ENCODE data around the gene PPP4R1. TPM values are rescaled to one million over a fixed set of nuclear protein-coding genes. Genes with fewer than 3 reads are reported as not detected.

Gene PPP4R1
- total RNA-seq, 1 experiment from 2014 or later, result 66.7 TPM

GRCh38 chr18:9535430-9535991 lies 78.8 kb downstream of the PPP4R1 start:
- Histone ChIP-seq H2AFZ (ENCODE audit: low read depth, low read length, poor library complexity, severe bottlenecking) (no peak overlapping the region), H3K4me3 (replicated peaks in 1 of 2; ENCODE audit: low read depth in 1 of 2, low read length in 2 of 2) (no peak overlapping the region), H3K79me2 (ENCODE audit: insufficient read depth, low read length) (no peaks in the 10 kb centered on the region), H3K9me3 (ENCODE audit: control insufficient read depth in 1 of 2, insufficient read depth in 1 of 2, low read depth in 1 of 2, low read length in 2 of 2) (no peaks in the 10 kb centered on the region), H3K36me3 (ENCODE audit: control insufficient read depth in 1 of 2, insufficient read depth in 2 of 2, low read length in 2 of 2) (peaks cover 9 to 19% of the 10 kb centered on the region in 2 experiments), H4K20me1 (ENCODE audit: insufficient read depth) (no peaks in the 10 kb centered on the region), H3K4me1 (ENCODE audit: control insufficient read depth in 1 of 2, insufficient read depth in 2 of 2, low read length in 2 of 2) (no peaks in the 10 kb centered on the region), H3K9ac (ENCODE audit: low read length) (no peak overlapping the region), H3K9me2 (ENCODE audit: insufficient read depth) (no peaks in the 10 kb centered on the region), H3K27ac (ENCODE audit: low read depth, low read length) (no peak overlapping the region), H3K4me2 (ENCODE audit: low read length) (no peak overlapping the region), H3K27me3 (ENCODE audit: insufficient read depth, low read length) (no peaks in the 10 kb centered on the region)
- RAD21 ChIA-PET (ENCODE audit: low non-redundant PET in 1 of 2, low total read pairs in 2 of 2, uncharacterized antibody in 2 of 2, unreplicated experiment in 2 of 2), result no interaction called here
- intact Hi-C loops (cut with micrococcal nuclease), result loop anchor here (10.0 kb wide), 1 partner anchor 61 kb away; the partner anchor contains the start of gene RALBP1
- BruUV-seq (replicated peaks), result no TSS peak
- ATAC-seq (no peak), DNase-seq (ENCODE audit: low read depth, low spot score) (no peak)
- TF ChIP-seq RAD21 (IDR thresholded peaks at IDR 0.05; ENCODE audit: low read depth), result no peak
- POLR2A ChIA-PET, result no interaction called here
- CTCF ChIA-PET, result no interaction called here

GRCh38 chr18:9534844-9535243 lies 79.5 kb downstream of the PPP4R1 start:
- peaks cover 9 to 19% of the 10 kb centered on the region in 2 experiments for H3K36me3 ChIP-seq (ENCODE audit: control insufficient read depth in 1 of 2, insufficient read depth in 2 of 2, low read length in 2 of 2)
- ChIA-PET CTCF (no interaction called here), RAD21 (ENCODE audit: low non-redundant PET in 1 of 2, low total read pairs in 2 of 2, uncharacterized antibody in 2 of 2, unreplicated experiment in 2 of 2) (no interaction called here), POLR2A (no interaction called here)
- intact Hi-C loops (cut with micrococcal nuclease), result loop anchor here (10.0 kb wide), 1 partner anchor 60 kb away; the partner anchor contains the start of gene RALBP1
- BruUV-seq (replicated peaks), result no TSS peak
- H3K9me2 ChIP-seq (ENCODE audit: insufficient read depth), result no peaks in the 10 kb centered on the region
- H2AFZ ChIP-seq (ENCODE audit: low read depth, low read length, poor library complexity, severe bottlenecking), result no peak overlapping the region
- ATAC-seq (no peak), DNase-seq (ENCODE audit: low read depth, low spot score) (no peak)
- no peaks in the 10 kb centered on the region for H4K20me1 ChIP-seq (ENCODE audit: insufficient read depth)
- TF ChIP-seq ATF3 (IDR thresholded peaks at IDR 0.05), result no peak
- TF ChIP-seq EGR1 (IDR thresholded peaks at IDR 0.05; ENCODE audit: low read depth), result no peak
- no peaks in the 10 kb centered on the region for H3K4me1 ChIP-seq (ENCODE audit: control insufficient read depth in 1 of 2, insufficient read depth in 2 of 2, low read length in 2 of 2)
- no peaks in the 10 kb centered on the region for H3K9me3 ChIP-seq (ENCODE audit: control insufficient read depth in 1 of 2, insufficient read depth in 1 of 2, low read depth in 1 of 2, low read length in 2 of 2)
- no peak overlapping the region for H3K9ac ChIP-seq (ENCODE audit: low read length)
- no peaks in the 10 kb centered on the region for H3K79me2 ChIP-seq (ENCODE audit: insufficient read depth, low read length)
- no peak overlapping the region for H3K4me2 ChIP-seq (ENCODE audit: low read length)
- no peaks in the 10 kb centered on the region for H3K27me3 ChIP-seq (ENCODE audit: insufficient read depth, low read length)
- H3K27ac ChIP-seq (ENCODE audit: low read depth, low read length), result no peak overlapping the region
- no peak overlapping the region for H3K4me3 ChIP-seq (replicated peaks in 1 of 2; ENCODE audit: low read depth in 1 of 2, low read length in 2 of 2)

Measured in HCT116 (cell line).